ENCODE data around the gene FEN1.

FEN1 gene

GRCh38 chr11:61827571-61828378 lies 35.1 kb downstream of the FEN1 start, which contains the start of gene FADS2:
TSS of gene FADS2 (plus strand) at chr11:61828300. CDS start at chr11:61828391, 91 bp downstream.
- no peak for TF ChIP-seq CTCF (conservative IDR thresholded peaks at IDR 0.05)
- H3K27ac ChIP-seq, result peak within 1 kb of the TSS; percentile 69

DNA sequence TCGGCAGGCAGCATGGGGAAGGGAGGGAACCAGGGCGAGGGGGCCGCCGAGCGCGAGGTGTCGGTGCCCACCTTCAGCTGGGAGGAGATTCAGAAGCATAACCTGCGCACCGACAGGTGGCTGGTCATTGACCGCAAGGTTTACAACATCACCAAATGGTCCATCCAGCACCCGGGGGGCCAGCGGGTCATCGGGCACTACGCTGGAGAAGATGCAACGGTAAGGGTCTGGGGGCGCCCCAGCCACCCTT lies 35.6 kb downstream of the FEN1 start:
- no peak for TF ChIP-seq CTCF (conservative IDR thresholded peaks at IDR 0.05)

GRCh38 chr11:61828629-61829407 lies 36.1 kb downstream of the FEN1 start:
- H3K27ac ChIP-seq, result peak overlapping the region; percentile 69
- no peak for TF ChIP-seq CTCF (conservative IDR thresholded peaks at IDR 0.05)

More for the DNA sequence above, 35.6 kb downstream of the FEN1 start:
- H3K27ac ChIP-seq, result peak overlapping the region; percentile 69; the same call in 1 of the 2 replicates

- H3K27ac ChIP-seq, result peak overlapping the region; percentile 69
- TF ChIP-seq CTCF (conservative IDR thresholded peaks at IDR 0.05), result no peak
Measured at GRCh38 chr11:61829806-61830205, 37.1 kb downstream of the FEN1 start.

DNA sequence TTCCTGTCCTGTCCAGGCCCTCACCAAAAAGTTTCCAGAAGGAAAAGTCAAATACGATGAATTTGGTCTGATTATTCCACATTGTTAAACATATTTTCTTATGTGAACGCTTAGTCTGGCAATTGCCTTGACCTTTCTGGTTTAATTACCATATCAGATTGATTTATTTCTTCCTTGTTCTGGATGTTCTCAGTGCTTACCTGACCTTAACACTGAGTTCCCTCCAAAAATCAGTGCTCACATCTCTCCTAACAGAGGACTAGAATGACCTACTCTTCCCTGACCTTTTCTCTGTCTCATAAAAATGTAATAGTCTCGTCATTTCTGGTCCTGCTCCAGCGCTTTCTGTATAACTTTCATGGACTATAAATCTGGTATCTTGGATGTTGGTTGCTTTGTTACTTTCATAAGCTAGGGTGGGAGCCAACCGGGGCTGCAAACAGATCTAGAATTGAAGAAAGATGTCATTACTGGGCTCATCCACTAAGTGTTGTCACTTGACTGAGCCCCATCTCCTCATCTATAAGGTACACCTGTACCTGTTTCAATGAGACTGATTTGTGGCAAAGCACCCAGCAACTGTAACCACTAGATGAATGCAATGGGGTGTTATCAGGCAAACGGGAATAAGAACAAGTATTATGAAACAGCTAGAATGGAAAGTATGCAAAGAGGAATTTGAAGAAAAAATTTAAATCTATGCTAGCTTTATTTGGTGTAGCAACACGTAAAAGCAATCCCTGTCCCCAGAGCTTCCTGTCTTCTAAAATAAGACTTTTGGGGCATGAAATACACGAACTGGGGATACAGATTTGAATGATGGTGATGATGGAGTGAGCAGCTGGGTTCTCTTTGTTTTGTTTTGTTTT lies 37.8 kb downstream of the FEN1 start:
- H3K27ac ChIP-seq, result peak overlapping the region; percentile 69
- TF ChIP-seq CTCF (conservative IDR thresholded peaks at IDR 0.05), result no peak

DNA sequence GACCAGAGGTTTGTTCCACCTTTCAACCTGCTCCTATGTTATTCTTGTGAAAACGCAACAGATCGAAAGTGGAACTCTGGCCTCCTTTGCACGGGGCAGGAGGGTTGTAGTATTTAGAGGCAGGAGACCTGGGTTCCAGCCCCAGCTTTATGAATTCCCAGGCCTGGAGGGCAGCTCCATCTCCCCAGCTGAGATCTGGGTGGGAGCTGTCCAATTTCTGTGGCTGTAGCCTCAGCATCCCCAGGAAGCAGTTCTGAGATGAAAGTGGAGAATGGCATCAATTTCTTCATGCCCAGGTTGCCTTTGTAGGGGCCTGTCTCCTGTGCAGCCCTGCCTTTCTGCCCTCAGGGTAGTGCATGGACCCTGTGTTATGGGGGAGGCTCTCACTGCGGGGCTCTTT lies 39.5 kb downstream of the FEN1 start:
- TF ChIP-seq CTCF (conservative IDR thresholded peaks at IDR 0.05), result no peak
- peak overlapping the region; percentile 74 for H3K27ac ChIP-seq

DNA sequence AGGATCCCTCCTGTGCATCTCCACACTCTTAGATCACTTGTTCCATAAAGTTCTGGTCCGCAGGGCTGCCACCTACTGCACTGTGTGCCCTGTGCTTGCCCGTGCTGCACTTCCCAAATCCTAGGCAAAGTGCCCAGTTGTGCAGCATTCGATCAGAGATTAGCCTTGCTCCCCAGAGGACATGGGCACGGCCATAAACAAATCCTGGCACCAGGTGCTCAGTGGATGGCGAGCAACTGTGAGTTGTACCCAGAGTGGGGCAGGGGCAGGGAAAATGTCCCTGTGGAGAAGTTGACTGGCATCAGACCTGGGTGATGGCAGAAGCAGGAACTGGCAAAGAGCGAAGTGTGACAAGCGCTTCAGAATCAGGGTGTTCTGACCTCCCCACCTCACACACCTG lies 40.0 kb downstream of the FEN1 start:
- peak overlapping the region; percentile 74 for H3K27ac ChIP-seq
- no peak; the same call in 1 of the 2 replicates for TF ChIP-seq CTCF (conservative IDR thresholded peaks at IDR 0.05)

Measured in VCaP (cell line).